GM10248 (cell line): ENCODE measurements around the gene SLC35G3.
"Not testable (repeated sequence)": the region's sequence is repeated elsewhere in the genome, so short reads cannot be mapped to it uniquely, and the experiment has no call there.

Experiments
- CTCF ChIA-PET: fragments of 300-600 bp; sonication (Branson Sonifier 250); formaldehyde crosslinking; extraction: SDS; loops from one replicate; lab custom pipeline; 2021; ENCODE audit warnings: antibody characterized with exemption; lab: Yijun Ruan, JAX
- POLR2A ChIA-PET: fragments of 350-650 bp; sonication (Branson Sonifier 250); formaldehyde crosslinking; extraction: SDS; loops from one replicate; lab custom pipeline; 2020; ENCODE audit warnings: antibody characterized with exemption; lab: Yijun Ruan, JAX
- DNase-seq: peaks from one replicate; pipeline ENCODE4 v3.0.0; 2012; ENCODE audit errors: extremely low spot score
- TF ChIP-seq, protein P1 (sequence below): IDR thresholded peaks from 2 replicates; pipeline ENCODE4 v1.5.1; 2012; ENCODE audit warnings: mild to moderate bottlenecking, low read depth; ENCODE audit errors: extremely low read depth, missing control alignments, control extremely low read depth

Gene SLC35G3

GRCh38 chr17:35189291-35189690 lies 4.9 kb downstream of the SLC35G3 start:
- no peak for DNase-seq
- POLR2A ChIA-PET: no interaction called here
- CTCF ChIA-PET: interaction anchor here (1.0 kb wide), 1 partner anchor 69 kb away, joined by 3 read pairs; the partner anchor contains the start of gene RAD51D
- TF ChIP-seq, protein P1, sequence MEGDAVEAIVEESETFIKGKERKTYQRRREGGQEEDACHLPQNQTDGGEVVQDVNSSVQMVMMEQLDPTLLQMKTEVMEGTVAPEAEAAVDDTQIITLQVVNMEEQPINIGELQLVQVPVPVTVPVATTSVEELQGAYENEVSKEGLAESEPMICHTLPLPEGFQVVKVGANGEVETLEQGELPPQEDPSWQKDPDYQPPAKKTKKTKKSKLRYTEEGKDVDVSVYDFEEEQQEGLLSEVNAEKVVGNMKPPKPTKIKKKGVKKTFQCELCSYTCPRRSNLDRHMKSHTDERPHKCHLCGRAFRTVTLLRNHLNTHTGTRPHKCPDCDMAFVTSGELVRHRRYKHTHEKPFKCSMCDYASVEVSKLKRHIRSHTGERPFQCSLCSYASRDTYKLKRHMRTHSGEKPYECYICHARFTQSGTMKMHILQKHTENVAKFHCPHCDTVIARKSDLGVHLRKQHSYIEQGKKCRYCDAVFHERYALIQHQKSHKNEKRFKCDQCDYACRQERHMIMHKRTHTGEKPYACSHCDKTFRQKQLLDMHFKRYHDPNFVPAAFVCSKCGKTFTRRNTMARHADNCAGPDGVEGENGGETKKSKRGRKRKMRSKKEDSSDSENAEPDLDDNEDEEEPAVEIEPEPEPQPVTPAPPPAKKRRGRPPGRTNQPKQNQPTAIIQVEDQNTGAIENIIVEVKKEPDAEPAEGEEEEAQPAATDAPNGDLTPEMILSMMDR: no peak

GRCh38 chr17:35188111-35188510 lies 6.1 kb downstream of the SLC35G3 start:
- TF ChIP-seq, protein P1: no peak
- CTCF ChIA-PET: no interaction called here
- POLR2A ChIA-PET: no interaction called here
- DNase-seq: no peak

GRCh38 chr17:35187481-35187880 lies 6.7 kb downstream of the SLC35G3 start:
- ChIA-PET POLR2A (no interaction called here), CTCF (no interaction called here)
- TF ChIP-seq, protein P1: no peak
- no peak for DNase-seq

- ChIA-PET POLR2A (no interaction called here), CTCF (interaction anchor here (0.9 kb wide), 1 partner anchor 37 kb away, joined by 3 read pairs; no protein-coding TSS in a partner anchor)
- peak; percentile 51 for DNase-seq
- TF ChIP-seq, protein P1: no peak
Measured at GRCh38 chr17:35185849-35186248, 8.3 kb downstream of the SLC35G3 start.

GRCh38 chr17:35184274-35184673 lies 9.9 kb downstream of the SLC35G3 start:
- ChIA-PET CTCF (interaction anchor here (0.8 to 1.5 kb wide), 3 partner anchors 9 to 129 kb away, joined by 3 to 4 read pairs (median 4); no protein-coding TSS in a partner anchor), POLR2A (no interaction called here)
- TF ChIP-seq, protein P1: no peak
- DNase-seq: no peak

DNA sequence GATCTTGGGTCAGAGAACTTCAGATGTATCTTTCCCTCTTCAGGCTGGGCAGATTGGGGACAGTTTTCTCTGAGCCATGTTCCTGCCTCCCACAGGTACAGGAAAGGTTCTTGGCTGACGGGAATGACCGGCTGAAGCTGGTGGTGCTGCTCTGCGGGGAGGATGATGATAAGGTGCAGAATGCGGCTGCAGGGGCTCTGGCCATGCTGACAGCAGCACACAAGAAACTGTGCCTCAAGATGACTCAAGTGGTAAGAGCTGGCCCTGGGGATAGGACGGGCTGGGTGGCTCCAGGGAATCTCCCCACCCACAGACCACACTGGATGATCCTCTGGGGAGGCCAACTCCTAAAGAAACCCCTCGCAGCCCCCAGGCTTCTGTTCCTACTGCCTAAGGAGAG lies 10.9 kb downstream of the SLC35G3 start:
- no peak for DNase-seq
- ChIA-PET POLR2A (no interaction called here), CTCF (interaction anchor here (0.8 to 1.5 kb wide), 4 partner anchors 8 to 130 kb away, joined by 3 to 4 read pairs (median 4); no protein-coding TSS in a partner anchor)
- TF ChIP-seq, protein P1: no peak

- CTCF ChIA-PET: interaction anchor here (1.3 kb wide), 1 partner anchor 355 kb away, joined by 3 read pairs; no protein-coding TSS in a partner anchor
- DNase-seq, POLR2A ChIA-PET: not testable (repeated sequence)
Measured at GRCh38 chr17:35179379-35179778, 14.8 kb downstream of the SLC35G3 start.
